ENCODE measurements around the gene CACNA1I. TPM values are rescaled to one million over a fixed set of nuclear protein-coding genes. Genes with fewer than 3 reads are reported as not detected.

The CACNA1I gene
- total and polyA plus RNA-seq, 2 of the 8 experiments (the other 6 are each of a cell fraction or from before 2014, with no cell fraction given) = 0.77 to 1.2 TPM

GRCh38 chr22:39568278-39568981 lies 2.1 kb upstream of the CACNA1I start:
- Histone ChIP-seq H2BK5ac (ENCODE audit: low read depth, low read length) (no peak overlapping the region), H3K9ac (replicated peaks in 1 of 4; ENCODE audit: extremely low read depth in 1 of 4, low read depth in 3 of 4, low read length in 3 of 4) (no peak overlapping the region), H4K91ac (replicated peaks; ENCODE audit: insufficient read length, low read length) (no peak overlapping the region), H2BK20ac (ENCODE audit: low read length) (no peak overlapping the region), H3K23ac (ENCODE audit: insufficient read length) (no peak overlapping the region), H3K4ac (replicated peaks; ENCODE audit: insufficient read length, low read depth, low read length) (no peak overlapping the region), H4K8ac (ENCODE audit: extremely low read depth, insufficient read depth, low read length) (peak overlapping the region; percentile 40; the same call in 1 of the 2 replicates), H2BK12ac (ENCODE audit: low read depth, low read length) (no peak overlapping the region), H3K27me3 (replicated peaks in 1 of 4; ENCODE audit: control insufficient read depth in 3 of 4, extremely low read depth in 1 of 4, insufficient read depth in 3 of 4, low read length in 3 of 4) (peaks cover 0 to 6% (median 0%) of the 10 kb centered on the region in 4 experiments; a peak in 2 of 7 replicates), H3K79me2 (ENCODE audit: control insufficient read depth in 1 of 2, insufficient read depth in 2 of 2, low read length in 2 of 2) (peaks cover 0 to 4% of the 10 kb centered on the region in 2 experiments; a peak in 2 of 4 replicates), H4K5ac (ENCODE audit: insufficient read length, low read depth, low read length) (no peak overlapping the region), H3K36me3 (ENCODE audit: control insufficient read depth in 2 of 4, insufficient read depth in 4 of 4, low read length in 3 of 4) (no peaks in the 10 kb centered on the region; a peak in 1 of 8 replicates), H3K79me1 (ENCODE audit: low read depth, low read length) (peaks cover 8% of the 10 kb centered on the region; the same call in 1 of the 2 replicates), H3K9me3 (ENCODE audit: insufficient read depth in 2 of 2, low read depth in 1 of 2, low read length in 1 of 2) (peaks cover 0 to 7% of the 10 kb centered on the region in 2 experiments; a peak in 1 of 4 replicates), H2BK15ac (ENCODE audit: low read length) (no peak overlapping the region), H2AFZ (ENCODE audit: low read length) (no peak overlapping the region), H3K14ac (ENCODE audit: insufficient read length) (no peak overlapping the region), H3K27ac (ENCODE audit: low read depth, low read length) (no peak overlapping the region), H3K4me2 (ENCODE audit: insufficient read depth in 1 of 2, low read depth in 2 of 2, low read length in 2 of 2) (no peak overlapping the region), H3K56ac (replicated peaks; ENCODE audit: insufficient read length, low read depth, low read length) (no peak overlapping the region), H2BK120ac (replicated peaks; ENCODE audit: low read depth, low read length) (no peak overlapping the region), H3K4me1 (replicated peaks in 1 of 4; ENCODE audit: control insufficient read depth in 3 of 4, insufficient read depth in 4 of 4, low read length in 3 of 4) (0 out of 7 replicates have a peak, but pooled peaks cover 0 to 4% (median 0%) of the 10 kb centered on the region in 4 experiments), H4K20me1 (replicated peaks in 1 of 2; ENCODE audit: control insufficient read depth in 1 of 2, insufficient read depth in 2 of 2, low read length in 2 of 2) (peaks cover 0 to 15% of the 10 kb centered on the region in 2 experiments), H3K23me2 (ENCODE audit: low read depth, low read length) (peaks cover 17% of the 10 kb centered on the region; the same call in 1 of the 2 replicates), H2AK5ac (ENCODE audit: low read depth, low read length) (no peak overlapping the region), H3K18ac (ENCODE audit: extremely low read depth, low read length) (no peak overlapping the region), H3K4me3 (ENCODE audit: extremely low read depth in 1 of 4, insufficient read depth in 2 of 4, low read depth in 3 of 4, low read length in 4 of 4) (no peak overlapping the region)
- FAIRE-seq (no peak), DNase-seq (ENCODE audit: low read depth in 1 of 2, low spot score in 2 of 2) (no peak)
- ChIA-PET CTCF (ENCODE audit: partially characterized antibody) (interaction anchor here (1.1 kb wide), 1 partner anchor 34 kb away, joined by 5 read pairs; no protein-coding TSS in a partner anchor), POLR2A (ENCODE audit: partially characterized antibody) (interaction anchor here (1.0 kb wide), 1 partner anchor 11 kb away, joined by 3 read pairs; no protein-coding TSS in a partner anchor)
- WGBS, 2 experiments (ENCODE audit: extremely low coverage in 1 of 2, insufficient coverage in 1 of 2, insufficient read length in 1 of 2, insufficient replicate concordance in 2 of 2, low coverage in 1 of 2, low lambda C conversion rate in 2 of 2, missing lambda C conversion rate in 1 of 2) = 89% methylated on average over 19 of the region's 19 CpGs; no CpG with 5 or more reads in 1 of the 2 experiments
- no peak for TF ChIP-seq TCF12 (IDR thresholded peaks at IDR 0.05; ENCODE audit: low read depth, low read length)
- no peak for TF ChIP-seq ATF2 (IDR thresholded peaks at IDR 0.05; ENCODE audit: low read length)
- TF ChIP-seq EP300 (IDR thresholded peaks at IDR 0.05; ENCODE audit: borderline replicate concordance in 1 of 2, low read depth in 2 of 2, low read length in 2 of 2) = no peak
- no peak for TF ChIP-seq CEBPB (IDR thresholded peaks at IDR 0.05; ENCODE audit: low read depth, low read length)
- TF ChIP-seq BCL11A (IDR thresholded peaks at IDR 0.05; ENCODE audit: low read depth in 2 of 2, low read length in 2 of 2) = no peak
- no peak for TF ChIP-seq KDM1A (IDR thresholded peaks at IDR 0.05; ENCODE audit: borderline replicate concordance, low read length)
